GM23338 (cell line): ENCODE measurements around the gene C1QBP. TPM values are rescaled to one million over a fixed set of nuclear protein-coding genes. Genes with fewer than 3 reads are reported as not detected.

Experiments used
- ATAC-seq: fragments of 200-7000 bp; cut with Tn5 transposase; 3 replicates; pipeline ENCODE4 v1.9.1; 2020
- DNase-seq: peaks from one replicate; pipeline ENCODE4 v3.0.0-alpha.2; 2015; ENCODE audit warnings: low spot score
- H2AFZ ChIP-seq: fragments of 200-600 bp; sonication (generic); 2 replicates; pipeline ENCODE4 v1.8.0; 2016; ENCODE audit warnings: antibody characterized with exemption, mild to moderate bottlenecking, moderate library complexity
- H3F3A ChIP-seq: fragments of 200-600 bp; sonication (generic); replicated peaks from 2 replicates; pipeline ENCODE4 v1.8.0; 2017; ENCODE audit warnings: antibody characterized with exemption, mixed run types, low read depth
- H3K27ac ChIP-seq: fragments of 200-600 bp; sonication (generic); 2 replicates; pipeline ENCODE4 v1.6.1; 2016; ENCODE audit warnings: low read depth
- H3K27me3 ChIP-seq: fragments of 200-600 bp; sonication (generic); 2 replicates; pipeline ENCODE4 v1.8.0; 2016; ENCODE audit warnings: mild to moderate bottlenecking, mixed run types, moderate library complexity; ENCODE audit not compliant: insufficient read depth
- H3K36me3 ChIP-seq: fragments of 200-600 bp; sonication (generic); 2 replicates; pipeline ENCODE4 v1.8.0; 2016; ENCODE audit warnings: mild to moderate bottlenecking; ENCODE audit not compliant: insufficient read depth
- H3K4me1 ChIP-seq: fragments of 200-600 bp; sonication (generic); 2 replicates; pipeline ENCODE4 v1.8.0; 2016; ENCODE audit warnings: mild to moderate bottlenecking, moderate library complexity; ENCODE audit not compliant: insufficient read depth
- H3K4me2 ChIP-seq: fragments of 200-600 bp; sonication (generic); 2 replicates; pipeline ENCODE4 v1.7.1; 2017; ENCODE audit warnings: mixed run types
- H3K4me3 ChIP-seq: fragments of 200-600 bp; sonication (generic); 2 replicates; pipeline ENCODE4 v1.6.1; 2016; ENCODE audit warnings: mixed run types
- H3K79me2 ChIP-seq: fragments of 200-600 bp; sonication (generic); replicated peaks from 2 replicates; pipeline ENCODE4 v1.8.0; 2017; ENCODE audit warnings: mild to moderate bottlenecking; ENCODE audit not compliant: insufficient read depth
- H3K9me2 ChIP-seq: fragments of 200-600 bp; sonication (generic); 2 replicates; pipeline ENCODE4 v1.8.0; 2017; ENCODE audit not compliant: insufficient read depth
- H4K20me1 ChIP-seq: fragments of 200-600 bp; sonication (generic); replicated peaks from 2 replicates; pipeline ENCODE4 v1.8.0; 2017; ENCODE audit warnings: mild to moderate bottlenecking; ENCODE audit not compliant: insufficient read depth
- H3K27ac Mint-ChIP-seq: 2 replicates; pipeline ENCODE4 v1.8.0; 2020; ENCODE audit warnings: inconsistent platforms, mild to moderate bottlenecking, moderate library complexity, mixed read lengths
- H3K27me3 Mint-ChIP-seq: 3 replicates; pipeline ENCODE4 v1.8.0; 2022; ENCODE audit warnings: low read depth, mild to moderate bottlenecking, moderate library complexity, mixed read lengths, inconsistent platforms; ENCODE audit not compliant: insufficient read depth, poor library complexity
- H3K36me3 Mint-ChIP-seq: 3 replicates; pipeline ENCODE4 v1.8.0; 2021; ENCODE audit warnings: low read depth, mild to moderate bottlenecking, inconsistent platforms, moderate library complexity, mixed read lengths
- H3K4me1 Mint-ChIP-seq: 3 replicates; pipeline ENCODE4 v1.8.0; 2020; ENCODE audit warnings: mild to moderate bottlenecking, inconsistent platforms, mixed read lengths
- H3K4me3 Mint-ChIP-seq: 3 replicates; pipeline ENCODE4 v1.8.0; 2021; ENCODE audit warnings: moderate library complexity, mild to moderate bottlenecking, inconsistent platforms, mixed read lengths
- H3K9me3 Mint-ChIP-seq: 3 replicates; pipeline ENCODE4 v1.8.0; 2020; ENCODE audit warnings: moderate library complexity, mild to moderate bottlenecking, inconsistent platforms, mixed read lengths
- CREB1 ChIP-seq: fragments of 250-450 bp; sonication (Bioruptor Pico); IDR thresholded peaks from 2 replicates; pipeline ENCODE4 v1.5.0; 2020; ENCODE audit warnings: low read depth, mild to moderate bottlenecking, moderate library complexity
- EZH2 ChIP-seq: fragments of 200-600 bp; sonication (generic); IDR thresholded peaks from one replicate; pipeline ENCODE4 v1.8.0; 2017; ENCODE audit warnings: antibody characterized with exemption, mild to moderate bottlenecking, low read depth; ENCODE audit not compliant: unreplicated experiment
- EZH2phosphoT487 ChIP-seq: fragments of 200-600 bp; sonication (generic); IDR thresholded peaks from one replicate; pipeline ENCODE4 v1.8.1; 2018; ENCODE audit warnings: antibody characterized with exemption; ENCODE audit not compliant: unreplicated experiment
- NANOG ChIP-seq: IDR thresholded peaks from 2 replicates; pipeline ENCODE4 v1.6.1; 2016; ENCODE audit warnings: antibody characterized with exemption, borderline replicate concordance
- POLR2AphosphoS5 ChIP-seq: IDR thresholded peaks from 2 replicates; pipeline ENCODE4 v1.6.1; 2016; ENCODE audit warnings: antibody characterized with exemption, low read depth
- STAT1 ChIP-seq: IDR thresholded peaks from one replicate; pipeline ENCODE4 v1.6.1; 2016; ENCODE audit warnings: antibody characterized with exemption; ENCODE audit not compliant: unreplicated experiment
- ZNF114 ChIP-seq: fragments of 250-450 bp; sonication (Bioruptor Pico); IDR thresholded peaks from 2 replicates; pipeline ENCODE4 v1.5.0; 2020; ENCODE audit warnings: mild to moderate bottlenecking, moderate library complexity
- ZNF331 ChIP-seq: fragments of 250-450 bp; sonication (Bioruptor Pico); IDR thresholded peaks from 2 replicates; pipeline ENCODE4 v1.5.0; 2020; ENCODE audit warnings: low read depth, mild to moderate bottlenecking, moderate library complexity
- polyA plus RNA-seq: library from polyadenylated mRNA; unstranded; fragments of >200 nt; fragmentation: Nextera tagmentation; extraction: Ambion mirVana; gene quantifications from 2 replicates; pipeline ENCODE4 v1.2.1, GENCODE V29; 2016
- total RNA-seq: library from RNA; depleted of rRNA; stranded (reverse); fragments of >200 nt; shearing (Covaris generic); gene quantifications from 2 replicates; pipeline ENCODE4 v1.2.3, GENCODE V29; 2014
- TF ChIP-seq, protein P1 (sequence below): IDR thresholded peaks from 2 replicates; pipeline ENCODE4 v1.6.1; 2016; ENCODE audit warnings: antibody characterized with exemption
- TF ChIP-seq, protein P2 (sequence below): fragments of 250-450 bp; sonication (Bioruptor Pico); IDR thresholded peaks from 2 replicates; pipeline ENCODE4 v1.5.0; 2020; ENCODE audit warnings: mild to moderate bottlenecking, moderate library complexity

Gene C1QBP
- total and polyA plus RNA-seq, 2 experiments from 2014 or later: 478 to 704 TPM

DNA sequence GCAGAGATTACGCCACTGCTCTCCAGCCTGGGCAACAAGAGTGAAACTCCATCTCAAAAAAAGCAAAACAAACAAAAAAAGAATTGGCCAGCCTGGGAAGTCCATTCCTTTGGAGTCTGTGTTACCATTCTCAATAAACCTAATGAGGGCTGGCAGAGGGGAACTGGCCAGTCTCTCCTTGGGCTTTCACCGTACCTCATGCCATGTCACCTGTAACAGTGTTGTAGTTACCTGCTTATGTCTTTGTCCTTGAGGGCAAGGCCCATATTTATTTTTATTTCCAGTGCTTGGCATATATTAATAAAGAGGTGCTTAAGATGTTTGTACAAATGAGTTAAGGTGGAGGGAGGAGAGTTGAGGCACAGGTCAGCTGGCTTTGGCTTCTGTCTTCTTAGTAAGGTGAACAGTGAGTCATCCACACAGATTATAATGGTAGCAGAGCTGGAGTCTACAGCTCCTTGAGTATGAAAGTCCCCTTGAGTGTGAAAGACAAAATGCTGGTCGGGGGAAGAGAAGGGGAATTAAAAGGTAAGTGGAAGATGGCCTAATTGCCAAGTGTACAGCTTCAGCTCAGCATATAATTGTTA is 8.4 kb downstream of the C1QBP start:
- peaks cover 6% of the 10 kb centered on the region for H3K79me2 ChIP-seq
- TF ChIP-seq POLR2AphosphoS5: no peak
- no peak for TF ChIP-seq ZNF114 (CRISPR knock-in tag)
- TF ChIP-seq CREB1: no peak
- TF ChIP-seq ZNF331: no peak
- TF ChIP-seq, protein P1, sequence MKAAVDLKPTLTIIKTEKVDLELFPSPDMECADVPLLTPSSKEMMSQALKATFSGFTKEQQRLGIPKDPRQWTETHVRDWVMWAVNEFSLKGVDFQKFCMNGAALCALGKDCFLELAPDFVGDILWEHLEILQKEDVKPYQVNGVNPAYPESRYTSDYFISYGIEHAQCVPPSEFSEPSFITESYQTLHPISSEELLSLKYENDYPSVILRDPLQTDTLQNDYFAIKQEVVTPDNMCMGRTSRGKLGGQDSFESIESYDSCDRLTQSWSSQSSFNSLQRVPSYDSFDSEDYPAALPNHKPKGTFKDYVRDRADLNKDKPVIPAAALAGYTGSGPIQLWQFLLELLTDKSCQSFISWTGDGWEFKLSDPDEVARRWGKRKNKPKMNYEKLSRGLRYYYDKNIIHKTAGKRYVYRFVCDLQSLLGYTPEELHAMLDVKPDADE: no peak
- TF ChIP-seq NANOG: no peak
- DNase-seq (no peak), ATAC-seq (no peak)
- no peaks in the 10 kb centered on the region for H3K9me3 Mint-ChIP-seq
- H4K20me1 ChIP-seq: peaks cover 38% of the 10 kb centered on the region; the same call in 1 of the 2 replicates
- peaks cover 95% of the 10 kb centered on the region for H3K36me3 Mint-ChIP-seq
- H3K4me3 Mint-ChIP-seq: no peak overlapping the region; the same call in 2 of the 3 replicates
- peaks cover 75% of the 10 kb centered on the region for H3K36me3 ChIP-seq
- peaks cover 51% of the 10 kb centered on the region for H3F3A ChIP-seq
- H3K9me2 ChIP-seq: no peaks in the 10 kb centered on the region
- no peak overlapping the region for H2AFZ ChIP-seq
- no peak overlapping the region; the same call in 1 of the 2 replicates for H3K27ac ChIP-seq
- peaks cover 9% of the 10 kb centered on the region for H3K27me3 Mint-ChIP-seq
- no peak overlapping the region for H3K4me2 ChIP-seq
- H3K4me1 ChIP-seq: no peaks in the 10 kb centered on the region
- no peaks in the 10 kb centered on the region for H3K27me3 ChIP-seq
- no peak overlapping the region for H3K27ac Mint-ChIP-seq
- no peaks in the 10 kb centered on the region for H3K4me1 Mint-ChIP-seq
- no peak overlapping the region for H3K4me3 ChIP-seq

DNA sequence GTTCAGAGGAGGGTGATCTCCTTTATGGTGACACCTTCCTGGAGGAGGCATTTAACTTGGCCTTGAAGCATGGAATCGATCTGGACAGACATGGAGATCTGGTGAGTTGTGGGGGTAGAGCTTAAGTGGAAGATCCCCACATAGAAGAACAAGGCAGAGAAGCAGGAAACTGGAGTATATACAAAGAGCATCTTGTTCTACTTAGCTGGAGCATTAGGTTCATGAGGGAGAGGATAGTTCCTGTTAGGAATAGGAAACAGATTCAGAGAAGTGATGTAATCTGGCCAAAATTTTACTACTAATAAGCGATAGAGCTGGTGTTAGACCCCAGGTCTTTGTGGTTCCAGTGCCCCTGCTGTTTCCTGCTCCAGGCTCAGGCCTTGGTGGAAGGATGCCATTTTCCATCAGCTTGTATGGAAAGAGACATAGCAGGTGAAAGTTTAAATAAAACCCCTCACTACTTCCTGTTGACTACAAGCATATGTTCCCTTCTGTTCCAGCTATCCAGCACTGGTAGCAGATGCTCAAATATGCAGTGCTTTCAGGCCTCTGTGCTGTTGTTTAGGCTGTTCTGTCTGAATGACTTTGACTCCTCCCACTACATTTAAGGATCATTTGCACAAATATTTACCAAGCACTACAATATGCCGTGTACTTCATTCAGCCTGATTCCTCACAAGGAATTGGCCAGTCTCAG is 9.6 kb downstream of the C1QBP start:
- no peak overlapping the region for H3K4me2 ChIP-seq
- H3F3A ChIP-seq: peaks cover 43% of the 10 kb centered on the region
- Mint-ChIP-seq H3K9me3 (no peaks in the 10 kb centered on the region), H3K4me1 (no peaks in the 10 kb centered on the region), H3K27me3 (peaks cover 9% of the 10 kb centered on the region), H3K4me3 (no peak overlapping the region), H3K27ac (no peak overlapping the region), H3K36me3 (peaks cover 95% of the 10 kb centered on the region)
- peaks cover 67% of the 10 kb centered on the region for H3K36me3 ChIP-seq
- peaks cover 5% of the 10 kb centered on the region for H3K79me2 ChIP-seq
- H3K27ac ChIP-seq: no peak overlapping the region
- H3K4me1 ChIP-seq: no peaks in the 10 kb centered on the region
- H3K27me3 ChIP-seq: no peaks in the 10 kb centered on the region
- ATAC-seq (no peak), DNase-seq (no peak)
- H3K4me3 ChIP-seq: no peak overlapping the region
- no peaks in the 10 kb centered on the region for H3K9me2 ChIP-seq
- no peak overlapping the region for H2AFZ ChIP-seq
- peaks cover 34% of the 10 kb centered on the region; the same call in 1 of the 2 replicates for H4K20me1 ChIP-seq
- no peak for TF ChIP-seq EZH2
- TF ChIP-seq CREB1: no peak
- TF ChIP-seq, protein P2, sequence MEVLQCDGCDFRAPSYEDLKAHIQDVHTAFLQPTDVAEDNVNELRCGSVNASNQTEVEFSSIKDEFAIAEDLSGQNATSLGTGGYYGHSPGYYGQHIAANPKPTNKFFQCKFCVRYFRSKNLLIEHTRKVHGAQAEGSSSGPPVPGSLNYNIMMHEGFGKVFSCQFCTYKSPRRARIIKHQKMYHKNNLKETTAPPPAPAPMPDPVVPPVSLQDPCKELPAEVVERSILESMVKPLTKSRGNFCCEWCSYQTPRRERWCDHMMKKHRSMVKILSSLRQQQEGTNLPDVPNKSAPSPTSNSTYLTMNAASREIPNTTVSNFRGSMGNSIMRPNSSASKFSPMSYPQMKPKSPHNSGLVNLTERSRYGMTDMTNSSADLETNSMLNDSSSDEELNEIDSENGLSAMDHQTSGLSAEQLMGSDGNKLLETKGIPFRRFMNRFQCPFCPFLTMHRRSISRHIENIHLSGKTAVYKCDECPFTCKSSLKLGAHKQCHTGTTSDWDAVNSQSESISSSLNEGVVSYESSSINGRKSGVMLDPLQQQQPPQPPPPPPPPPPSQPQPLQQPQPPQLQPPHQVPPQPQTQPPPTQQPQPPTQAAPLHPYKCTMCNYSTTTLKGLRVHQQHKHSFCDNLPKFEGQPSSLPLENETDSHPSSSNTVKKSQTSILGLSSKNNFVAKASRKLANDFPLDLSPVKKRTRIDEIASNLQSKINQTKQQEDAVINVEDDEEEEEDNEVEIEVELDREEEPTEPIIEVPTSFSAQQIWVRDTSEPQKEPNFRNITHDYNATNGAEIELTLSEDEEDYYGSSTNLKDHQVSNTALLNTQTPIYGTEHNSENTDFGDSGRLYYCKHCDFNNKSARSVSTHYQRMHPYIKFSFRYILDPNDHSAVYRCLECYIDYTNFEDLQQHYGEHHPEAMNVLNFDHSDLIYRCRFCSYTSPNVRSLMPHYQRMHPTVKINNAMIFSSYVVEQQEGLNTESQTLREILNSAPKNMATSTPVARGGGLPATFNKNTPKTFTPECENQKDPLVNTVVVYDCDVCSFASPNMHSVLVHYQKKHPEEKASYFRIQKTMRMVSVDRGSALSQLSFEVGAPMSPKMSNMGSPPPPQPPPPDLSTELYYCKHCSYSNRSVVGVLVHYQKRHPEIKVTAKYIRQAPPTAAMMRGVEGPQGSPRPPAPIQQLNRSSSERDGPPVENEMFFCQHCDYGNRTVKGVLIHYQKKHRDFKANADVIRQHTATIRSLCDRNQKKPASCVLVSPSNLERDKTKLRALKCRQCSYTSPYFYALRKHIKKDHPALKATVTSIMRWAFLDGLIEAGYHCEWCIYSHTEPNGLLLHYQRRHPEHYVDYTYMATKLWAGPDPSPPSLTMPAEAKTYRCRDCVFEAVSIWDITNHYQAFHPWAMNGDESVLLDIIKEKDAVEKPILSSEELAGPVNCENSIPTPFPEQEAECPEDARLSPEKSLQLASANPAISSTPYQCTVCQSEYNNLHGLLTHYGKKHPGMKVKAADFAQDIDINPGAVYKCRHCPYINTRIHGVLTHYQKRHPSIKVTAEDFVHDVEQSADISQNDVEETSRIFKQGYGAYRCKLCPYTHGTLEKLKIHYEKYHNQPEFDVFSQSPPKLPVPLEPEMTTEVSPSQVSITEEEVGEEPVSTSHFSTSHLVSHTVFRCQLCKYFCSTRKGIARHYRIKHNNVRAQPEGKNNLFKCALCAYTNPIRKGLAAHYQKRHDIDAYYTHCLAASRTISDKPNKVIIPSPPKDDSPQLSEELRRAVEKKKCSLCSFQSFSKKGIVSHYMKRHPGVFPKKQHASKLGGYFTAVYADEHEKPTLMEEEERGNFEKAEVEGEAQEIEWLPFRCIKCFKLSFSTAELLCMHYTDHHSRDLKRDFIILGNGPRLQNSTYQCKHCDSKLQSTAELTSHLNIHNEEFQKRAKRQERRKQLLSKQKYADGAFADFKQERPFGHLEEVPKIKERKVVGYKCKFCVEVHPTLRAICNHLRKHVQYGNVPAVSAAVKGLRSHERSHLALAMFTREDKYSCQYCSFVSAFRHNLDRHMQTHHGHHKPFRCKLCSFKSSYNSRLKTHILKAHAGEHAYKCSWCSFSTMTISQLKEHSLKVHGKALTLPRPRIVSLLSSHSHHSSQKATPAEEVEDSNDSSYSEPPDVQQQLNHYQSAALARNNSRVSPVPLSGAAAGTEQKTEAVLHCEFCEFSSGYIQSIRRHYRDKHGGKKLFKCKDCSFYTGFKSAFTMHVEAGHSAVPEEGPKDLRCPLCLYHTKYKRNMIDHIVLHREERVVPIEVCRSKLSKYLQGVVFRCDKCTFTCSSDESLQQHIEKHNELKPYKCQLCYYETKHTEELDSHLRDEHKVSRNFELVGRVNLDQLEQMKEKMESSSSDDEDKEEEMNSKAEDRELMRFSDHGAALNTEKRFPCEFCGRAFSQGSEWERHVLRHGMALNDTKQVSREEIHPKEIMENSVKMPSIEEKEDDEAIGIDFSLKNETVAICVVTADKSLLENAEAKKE (CRISPR knock-in tag): no peak
- TF ChIP-seq STAT1: no peak
- no peak for TF ChIP-seq ZNF114 (CRISPR knock-in tag)
- TF ChIP-seq EZH2phosphoT487: no peak
- no peak for TF ChIP-seq NANOG
- TF ChIP-seq, protein P1: no peak
